GM12875 (cell line): ENCODE measurements around the gene NBEA.

ENCODE experiments used
- H3K4me3 ChIP-seq: one replicate; pipeline ENCODE4 v1.5.1; 2011; ENCODE audit warnings: low read depth, low read length, control low read depth
- TF ChIP-seq, protein P1 (sequence below): IDR thresholded peaks from 2 replicates; pipeline ENCODE4 v1.5.1; 2011; ENCODE audit warnings: low read depth, mild to moderate bottlenecking, control low read depth, inconsistent platforms, low read length, moderate library complexity, borderline replicate concordance; ENCODE audit not compliant: insufficient read depth

The NBEA gene

DNA sequence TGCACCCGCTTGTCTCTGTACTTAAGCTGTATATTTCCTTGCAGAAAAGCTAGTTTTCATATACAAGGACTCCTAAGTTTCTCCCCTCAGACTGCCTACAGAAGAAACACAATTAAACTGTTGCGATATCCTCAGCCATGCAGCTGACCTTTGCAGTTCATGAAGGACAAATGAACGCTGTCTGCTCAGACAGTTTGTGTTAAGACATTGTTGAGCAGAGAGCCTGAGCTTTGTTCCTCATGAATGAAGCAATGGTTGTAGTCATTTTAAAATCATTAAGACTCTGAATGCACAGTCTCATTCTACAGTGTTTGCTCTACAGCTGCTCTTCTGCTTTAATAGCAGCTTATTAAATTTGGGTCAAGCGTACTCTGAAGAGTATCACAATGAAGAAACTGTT is 557.6 kb downstream of the NBEA start:
- TF ChIP-seq, protein P1, sequence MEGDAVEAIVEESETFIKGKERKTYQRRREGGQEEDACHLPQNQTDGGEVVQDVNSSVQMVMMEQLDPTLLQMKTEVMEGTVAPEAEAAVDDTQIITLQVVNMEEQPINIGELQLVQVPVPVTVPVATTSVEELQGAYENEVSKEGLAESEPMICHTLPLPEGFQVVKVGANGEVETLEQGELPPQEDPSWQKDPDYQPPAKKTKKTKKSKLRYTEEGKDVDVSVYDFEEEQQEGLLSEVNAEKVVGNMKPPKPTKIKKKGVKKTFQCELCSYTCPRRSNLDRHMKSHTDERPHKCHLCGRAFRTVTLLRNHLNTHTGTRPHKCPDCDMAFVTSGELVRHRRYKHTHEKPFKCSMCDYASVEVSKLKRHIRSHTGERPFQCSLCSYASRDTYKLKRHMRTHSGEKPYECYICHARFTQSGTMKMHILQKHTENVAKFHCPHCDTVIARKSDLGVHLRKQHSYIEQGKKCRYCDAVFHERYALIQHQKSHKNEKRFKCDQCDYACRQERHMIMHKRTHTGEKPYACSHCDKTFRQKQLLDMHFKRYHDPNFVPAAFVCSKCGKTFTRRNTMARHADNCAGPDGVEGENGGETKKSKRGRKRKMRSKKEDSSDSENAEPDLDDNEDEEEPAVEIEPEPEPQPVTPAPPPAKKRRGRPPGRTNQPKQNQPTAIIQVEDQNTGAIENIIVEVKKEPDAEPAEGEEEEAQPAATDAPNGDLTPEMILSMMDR, result no peak
- H3K4me3 ChIP-seq, result no peak overlapping the region

DNA sequence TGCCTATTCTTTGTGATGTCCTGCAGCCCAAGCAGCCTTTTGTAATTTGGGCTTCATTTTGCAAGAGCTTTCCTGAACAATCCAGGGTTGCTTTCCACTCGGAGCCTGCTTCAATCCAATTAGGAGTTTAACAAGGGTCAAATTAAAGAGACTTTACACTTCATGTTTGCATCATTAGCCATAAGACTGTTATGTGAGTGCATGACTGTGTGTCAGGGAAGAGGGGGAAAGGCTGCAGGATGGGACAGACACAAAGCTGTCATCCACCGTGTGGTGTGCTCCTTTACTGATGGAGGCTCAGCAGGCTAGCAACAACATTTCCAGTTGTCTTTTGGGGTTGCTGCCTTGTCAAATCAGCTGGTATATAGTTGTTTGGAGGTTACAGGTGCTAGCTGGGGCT is 558.1 kb downstream of the NBEA start:
- TF ChIP-seq, protein P1, result no peak

DNA sequence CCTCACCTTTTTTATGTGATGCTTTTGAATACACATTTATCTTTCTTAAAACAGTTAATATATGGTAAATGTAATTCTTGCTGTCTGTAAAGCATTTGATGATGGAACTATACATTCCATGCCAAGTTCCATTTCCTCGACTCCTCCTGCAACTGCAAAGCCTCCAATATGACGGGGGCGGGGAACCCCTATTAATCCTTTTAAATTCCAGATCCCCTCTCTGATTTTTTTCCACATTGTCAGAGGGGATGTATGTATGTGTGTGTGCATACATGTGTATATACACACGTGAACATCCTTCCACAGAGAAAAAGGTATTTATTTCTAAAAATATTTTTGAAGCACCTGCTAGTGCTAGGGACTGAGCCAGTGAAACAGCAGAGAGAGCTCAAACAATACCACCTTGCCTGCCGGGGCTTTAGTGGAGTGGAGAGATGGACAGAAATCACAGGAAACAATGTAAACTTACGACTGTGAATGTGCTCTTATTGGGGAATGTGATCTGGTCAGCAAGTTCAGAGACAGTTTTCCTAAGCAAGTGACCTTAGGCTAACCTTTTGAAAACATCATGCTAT is 559.7 kb downstream of the NBEA start:
- TF ChIP-seq, protein P1, result no peak
- no peak overlapping the region for H3K4me3 ChIP-seq

More for the DNA sequence above, 558.1 kb downstream of the NBEA start:
- no peak overlapping the region for H3K4me3 ChIP-seq

DNA sequence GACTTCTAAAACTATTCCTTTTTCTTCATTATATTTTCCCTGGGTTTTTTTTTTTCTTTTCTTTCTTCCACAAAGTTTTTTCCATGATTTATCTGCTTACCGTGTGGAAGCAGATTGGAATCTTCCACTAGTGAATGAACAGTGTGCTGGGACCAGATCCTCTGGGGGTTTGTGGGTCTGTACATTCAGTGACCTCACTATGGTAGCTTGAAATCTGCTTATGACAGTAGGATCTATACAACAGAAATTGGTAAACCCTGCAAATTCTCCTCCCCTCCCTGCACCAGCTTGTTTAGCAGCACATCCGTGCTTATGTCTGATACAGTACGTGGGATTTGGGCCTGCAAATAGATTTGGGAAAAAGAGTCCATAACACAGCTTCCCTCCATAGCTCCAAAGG is 560.4 kb downstream of the NBEA start:
- H3K4me3 ChIP-seq, result no peak overlapping the region
- TF ChIP-seq, protein P1, result no peak

DNA sequence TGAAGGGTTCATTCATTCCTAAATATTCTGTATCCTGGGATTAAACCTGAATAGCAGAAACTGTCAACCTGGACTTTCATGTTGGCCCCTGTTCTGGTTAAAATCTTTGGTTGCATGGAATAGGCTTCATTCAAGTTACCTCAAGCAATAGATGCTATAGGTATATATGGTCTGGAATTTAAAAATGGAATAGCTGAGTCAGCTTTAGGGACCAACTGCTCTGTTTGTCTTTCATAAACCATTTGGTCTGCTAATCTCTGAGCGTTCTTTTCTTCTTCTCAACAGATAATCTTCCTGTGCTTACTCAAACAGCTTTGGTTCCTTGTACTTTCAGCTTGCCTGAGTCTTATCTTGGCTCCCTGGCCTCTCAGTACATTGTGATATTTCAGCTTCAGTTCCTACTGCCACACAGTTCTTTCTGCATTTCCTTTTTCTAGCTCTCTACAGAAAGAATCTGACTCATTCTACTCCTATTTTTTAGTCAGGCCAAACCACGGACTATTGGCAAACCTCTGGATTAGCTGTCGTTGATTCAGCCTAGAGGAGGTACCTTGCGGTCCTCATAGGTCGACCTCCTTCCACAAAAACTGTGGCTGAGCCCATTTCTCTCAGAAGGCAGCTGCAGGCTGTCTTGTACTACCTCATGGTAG is 570.3 kb downstream of the NBEA start:
- H3K4me3 ChIP-seq, result no peak overlapping the region
- TF ChIP-seq, protein P1, result no peak

DNA sequence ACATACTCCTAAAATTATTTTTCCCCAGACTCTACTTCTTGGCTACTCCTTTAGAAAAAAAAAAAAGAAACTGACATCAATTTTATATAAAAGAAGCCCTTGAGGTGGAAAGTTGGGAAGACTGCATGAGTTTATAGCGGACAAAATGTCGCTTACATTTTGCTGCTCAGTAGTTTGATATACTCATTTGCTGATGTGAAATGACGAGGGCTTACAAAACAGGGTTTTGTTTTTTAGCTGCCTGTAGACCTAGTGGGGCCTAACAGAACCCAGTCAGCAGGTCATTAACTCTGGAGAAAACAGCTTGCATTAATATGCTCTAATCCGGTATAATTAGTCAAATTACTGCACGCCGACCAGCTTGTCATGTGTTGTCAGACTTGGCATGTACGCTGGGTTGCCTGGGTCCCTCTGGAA is 572.0 kb downstream of the NBEA start:
- TF ChIP-seq, protein P1, result no peak
- no peak overlapping the region for H3K4me3 ChIP-seq

DNA sequence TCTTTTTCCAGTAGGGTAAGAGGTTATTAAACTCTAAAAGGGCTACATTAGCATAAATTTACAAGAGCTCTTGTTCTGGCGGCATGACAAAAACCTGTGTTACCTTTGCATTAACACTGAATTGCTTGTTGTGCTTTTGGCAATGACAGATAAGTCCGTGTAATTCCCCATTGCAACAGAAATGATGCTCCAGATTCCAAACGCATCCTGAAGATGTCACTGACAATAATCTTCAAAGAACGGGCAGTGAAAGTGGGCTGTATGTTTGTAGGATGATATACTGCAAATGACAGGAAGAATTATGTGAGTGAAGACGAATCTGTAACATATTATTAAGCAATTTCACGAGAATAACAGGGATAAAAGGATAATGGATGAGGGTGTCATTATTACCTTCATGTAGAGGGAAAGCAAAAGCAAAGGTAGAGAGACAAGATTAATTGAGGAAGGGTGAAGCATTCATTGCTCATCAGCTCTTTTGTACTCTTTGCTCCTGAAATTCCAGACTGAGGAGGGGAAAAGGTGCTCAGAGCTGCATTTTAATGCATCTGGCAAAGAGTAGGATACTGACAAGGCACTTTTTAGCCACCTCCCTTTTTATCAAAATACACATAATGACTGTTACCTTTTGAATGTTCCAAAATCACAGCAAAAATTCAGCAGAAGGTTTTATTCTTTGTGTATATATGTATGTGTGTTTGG is 572.9 kb downstream of the NBEA start:
- TF ChIP-seq, protein P1, result no peak

More for the DNA sequence above, 572.9 kb downstream of the NBEA start:
- H3K4me3 ChIP-seq, result no peak overlapping the region
